ENCODE results near the gene ZNF438.
"Not testable (repeated sequence)": the region's sequence is repeated elsewhere in the genome, so short reads cannot be mapped to it uniquely, and the experiment has no call there.

Gene ZNF438

GRCh38 chr10:30983209-30983608, 48.5 kb downstream of the ZNF438 start:
- not testable (repeated sequence) for DNase-seq

GRCh38 chr10:30980951-30981616, 50.6 kb downstream of the ZNF438 start:
- DNase-seq, result peak; percentile 41

- no peak for DNase-seq
These were observed 51.7 kb downstream of the ZNF438 start for GRCh38 chr10:30979956-30980355.

GRCh38 chr10:30978843-30979242, 52.8 kb downstream of the ZNF438 start:
- DNase-seq, result no peak

GRCh38 chr10:30977385-30977784, 54.3 kb downstream of the ZNF438 start:
- DNase-seq, result no peak

GRCh38 chr10:30974773-30975415, 56.8 kb downstream of the ZNF438 start:
- DNase-seq, result no peak

GRCh38 chr10:30974355-30974754, 57.3 kb downstream of the ZNF438 start:
- no peak for DNase-seq

GRCh38 chr10:30973737-30974136, 57.9 kb downstream of the ZNF438 start:
- DNase-seq, result no peak

GRCh38 chr10:30970760-30971460, 60.8 kb downstream of the ZNF438 start:
- no peak for DNase-seq

GRCh38 chr10:30968711-30969110, 63.0 kb downstream of the ZNF438 start:
- no peak for DNase-seq

- no peak for DNase-seq
These were observed 63.8 kb downstream of the ZNF438 start for GRCh38 chr10:30967650-30968410.

GRCh38 chr10:30963992-30964930, 67.4 kb downstream of the ZNF438 start:
- DNase-seq, result no peak

- DNase-seq, result no peak
These were observed 69.1 kb downstream of the ZNF438 start for GRCh38 chr10:30962522-30962921.

- DNase-seq, result no peak
These were observed 71.8 kb downstream of the ZNF438 start for GRCh38 chr10:30959836-30960210.

- DNase-seq, result not testable (repeated sequence)
These were observed 82.4 kb downstream of the ZNF438 start for GRCh38 chr10:30949218-30949617.

- no peak for DNase-seq
These were observed 87.7 kb downstream of the ZNF438 start for GRCh38 chr10:30944005-30944404.

GRCh38 chr10:30943451-30943850, 88.2 kb downstream of the ZNF438 start:
- no peak for DNase-seq

GRCh38 chr10:30940256-30940655, 91.4 kb downstream of the ZNF438 start:
- DNase-seq, result no peak

GRCh38 chr10:30939643-30940251, 91.9 kb downstream of the ZNF438 start:
- no peak for DNase-seq

GRCh38 chr10:30935078-30935477, 96.6 kb downstream of the ZNF438 start:
- no peak for DNase-seq

- DNase-seq, result no peak
These were observed 100.6 kb downstream of the ZNF438 start for GRCh38 chr10:30931094-30931493.
